Heart right ventricle (tissue), 16 donors: ENCODE data around the gene PLA2G5. TPM values are rescaled to one million over a fixed set of nuclear protein-coding genes. Genes with fewer than 3 reads are reported as not detected.

Experiments used
- ATAC-seq, 8 donors: fragments of 200-7000 bp; cut with Tn5 transposase; one replicate each; pipeline ENCODE4 v1.9.1; 2020; ENCODE audit warnings: mild to moderate bottlenecking in 8 of 8, moderate library complexity in 8 of 8, moderate number of reproducible peaks in 1 of 8
- DNase-seq, 2 donors: peaks; one replicate each; pipeline ENCODE4 v3.0.0-alpha.2; 2020
- H3K27ac ChIP-seq, 10 donors: fragments of 200-600 bp; sonication (generic) in 2 of 10; one replicate each; pipeline versions ENCODE4 v1.5.0 to v1.8.0; 2020 to 2022; ENCODE audit warnings: mild to moderate bottlenecking in 3 of 10
- H3K27me3 ChIP-seq, 7 donors: fragments of 200-600 bp; one replicate each; pipeline ENCODE4 v1.8.0; 2021 to 2022; ENCODE audit warnings: mild to moderate bottlenecking in 2 of 7
- H3K36me3 ChIP-seq, 9 donors: fragments of 200-600 bp; sonication (generic) in 1 of 9; one replicate each; pipeline versions ENCODE4 v1.5.0 to v1.8.0; 2020 to 2022; ENCODE audit warnings: mild to moderate bottlenecking in 2 of 9
- H3K4me1 ChIP-seq, 9 donors: fragments of 200-600 bp; sonication (generic) in 1 of 9; one replicate each; pipeline versions ENCODE4 v1.5.0 to v1.8.0; 2020 to 2022; ENCODE audit warnings: mild to moderate bottlenecking in 4 of 9
- H3K4me3 ChIP-seq, 10 donors: fragments of 200-600 bp; sonication (generic) in 2 of 10; one replicate each; pipeline versions ENCODE4 v1.5.0 to v1.8.0; 2020 to 2022; ENCODE audit warnings: mild to moderate bottlenecking in 7 of 10, moderate library complexity in 2 of 10
- H3K9me3 ChIP-seq, 11 donors: fragments of 200-600 bp in 10 of 11; sonication (generic) in 2 of 11; one replicate each; pipeline versions ENCODE4 v1.5.0 to v1.8.0; 2013 to 2022; ENCODE audit warnings: mild to moderate bottlenecking in 2 of 11, control low read depth in 1 of 11, moderate library complexity in 1 of 11
- CTCF ChIP-seq, 9 donors: fragments of 200-600 bp; sonication (generic) in 2 of 9; IDR thresholded peaks; one replicate each; pipeline versions ENCODE4 v1.5.0 to v1.8.0; 2021 to 2022; ENCODE audit warnings: antibody characterized with exemption in 9 of 9, mild to moderate bottlenecking in 5 of 9, moderate library complexity in 1 of 9
- WGBS, 2 donors: extraction: QIAGEN DNeasy Blood & Tissue Kit; methylation state at CpG; one replicate each; pipeline ENCODE4 v1.1.7; 2013; ENCODE audit warnings: inconsistent platforms in 1 of 2; 5-methylcytosine and 5-hydroxymethylcytosine counted together
- intact Hi-C, 10 donors: fragments of 100-400 bp; cut with DNase I; formaldehyde crosslinking; loops; one replicate each; pipeline versions ENCODE4 v1.11.1 to v1.14.2; 2022
- polyA plus RNA-seq, 2 donors: library from polyadenylated mRNA; stranded (reverse); fragments of 200-250 nt; gene quantifications; one replicate each; pipeline ENCODE4 v1.2.3, GENCODE V29; 2013
- total RNA-seq, 10 donors: library from RNA; stranded (reverse); fragmentation: NEBNext Ultra II Directional in 3 of 10; extraction: Animal tissue kit (Norgen Biotek cat#: 25700) in 3 of 10; gene quantifications; one replicate each; pipeline versions ENCODE4 v1.2.1 to v1.2.4, GENCODE V29; 2021 to 2023
- donor health status: Arrhythmogenic right ventricular cardiomyopathy.
- donor health status: ischemic (EF 13 %, LVEDD 7.1; RV severe dilation, severe dysfunction).
- donor health status: healthy with polysubstance abuse.
- donor health status: DM: no; HTN: yes; CAD: no.
- donor health status: DM: no; HTN: no; CAD: no.
- donor health status: ischemic (EF 25% LVEDD 6.9; RV normal size, moderate dysfunction).
- donor health status: ischemic (EF 25% LVEDD 5.7; RV mildly dilated, moderate dysfunction).
- donor health status: healthy.
- donor health status: DM: yes; HTN: yes; CAD: no.
- donor health status: Ischemic cardiomyopathy.
- donor health status: ischemic (EF 35%, LVEDD 5.7; RV mildly dilated, moderate dysfunction).
- donor health status: nonischemic (EF 11% LVEDD 7.7; RV severe dilation, severe dysfunction).
- donor health status: DM: yes; HTN: yes; CAD: no.
- donor health status: PGD.
- donor health status: ischemic (EF 29% LVEDD 5.4; RV normal size, mild dysfunction).
- donor health status: nonischemic (EF 23%, LVEDD 6.1; RV moderate dilation, normal function).

The PLA2G5 gene
- total and polyA plus RNA-seq, 12 donors = 31.5 to 133 (median 49.3) TPM

DNA sequence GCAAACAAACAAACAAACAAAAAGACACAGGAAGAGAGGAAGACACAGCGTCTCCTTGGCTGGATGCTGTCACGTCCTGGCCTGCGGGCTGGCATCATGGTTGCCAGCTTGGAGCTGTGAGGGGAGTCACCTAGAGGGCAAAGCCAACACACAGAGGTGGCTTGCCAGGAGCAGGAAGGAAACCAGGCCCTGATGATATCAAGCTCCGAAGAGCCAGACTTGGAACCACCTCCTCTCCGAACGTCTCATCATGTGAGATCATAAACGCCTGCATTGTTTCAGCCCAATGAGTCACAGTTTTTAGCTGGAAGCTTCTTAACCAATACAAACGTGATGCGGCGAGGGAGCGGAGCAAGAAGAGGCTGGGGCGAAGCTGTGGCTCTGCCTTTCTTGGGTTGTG, 40.7 kb downstream of the PLA2G5 start:
- no peak for TF ChIP-seq CTCF (IDR thresholded peaks at IDR 0.05)
- H3K27me3 ChIP-seq = peaks cover 0 to 29% (median 4%) of the 10 kb centered on the region in 7 donors
- intact Hi-C loops = no loop called here
- no peak overlapping the region for H3K4me3 ChIP-seq
- DNase-seq (peak in 1 of 2 donors; percentile 15), ATAC-seq (peak in 5 of 8 donors; percentile 34 to 59 (median 46))
- 55 to 70% methylated on average over 12 of the region's 12 CpGs for WGBS, 2 donors
- H3K4me1 ChIP-seq = peaks cover 0 to 12% (median 0%) of the 10 kb centered on the region in 9 donors
- no peaks in the 10 kb centered on the region for H3K9me3 ChIP-seq
- no peak overlapping the region for H3K27ac ChIP-seq
- H3K36me3 ChIP-seq = no peaks in the 10 kb centered on the region

DNA sequence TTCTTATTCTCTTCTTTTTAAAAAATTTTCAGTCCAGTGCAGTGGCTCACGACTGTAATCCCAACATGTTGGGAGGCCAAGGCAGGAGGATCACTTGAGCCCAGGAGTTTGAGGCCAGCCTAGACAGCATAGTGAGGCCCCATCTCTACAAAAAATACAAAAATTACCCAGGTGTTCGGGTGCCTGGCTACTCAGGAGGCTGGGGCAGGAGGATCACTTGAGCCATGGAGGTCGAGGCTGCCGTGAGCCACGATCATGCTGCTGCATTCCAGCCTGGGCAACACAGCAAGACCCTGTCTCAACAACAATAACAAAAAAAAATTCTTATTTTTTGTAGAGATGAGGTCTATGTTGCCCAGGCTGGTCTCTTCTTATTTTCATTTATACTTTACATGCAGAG, 41.5 kb downstream of the PLA2G5 start:
- intact Hi-C loops = no loop called here
- Histone ChIP-seq H3K27ac (no peak overlapping the region), H3K4me3 (no peak overlapping the region), H3K4me1 (peaks cover 0 to 9% (median 0%) of the 10 kb centered on the region in 9 donors), H3K36me3 (no peaks in the 10 kb centered on the region), H3K27me3 (peaks cover 0 to 29% (median 4%) of the 10 kb centered on the region in 7 donors), H3K9me3 (no peaks in the 10 kb centered on the region)
- ATAC-seq (no peak), DNase-seq (no peak)
- 91 to 95% methylated on average over 5 of the region's 5 CpGs for WGBS, 2 donors
- no peak for TF ChIP-seq CTCF (IDR thresholded peaks at IDR 0.05)

GRCh38 chr1:20112279-20113000, 42.4 kb downstream of the PLA2G5 start:
- Histone ChIP-seq H3K27me3 (peaks cover 0 to 24% (median 4%) of the 10 kb centered on the region in 7 donors), H3K4me1 (peaks cover 0 to 9% (median 0%) of the 10 kb centered on the region in 9 donors), H3K27ac (no peak overlapping the region), H3K9me3 (no peaks in the 10 kb centered on the region), H3K36me3 (no peaks in the 10 kb centered on the region), H3K4me3 (no peak overlapping the region)
- 82 to 84% methylated on average over 3 of the region's 3 CpGs for WGBS, 2 donors
- no peak for ATAC-seq
- no peak for DNase-seq
- intact Hi-C loops = no loop called here
- TF ChIP-seq CTCF (IDR thresholded peaks at IDR 0.05) = no peak

DNA sequence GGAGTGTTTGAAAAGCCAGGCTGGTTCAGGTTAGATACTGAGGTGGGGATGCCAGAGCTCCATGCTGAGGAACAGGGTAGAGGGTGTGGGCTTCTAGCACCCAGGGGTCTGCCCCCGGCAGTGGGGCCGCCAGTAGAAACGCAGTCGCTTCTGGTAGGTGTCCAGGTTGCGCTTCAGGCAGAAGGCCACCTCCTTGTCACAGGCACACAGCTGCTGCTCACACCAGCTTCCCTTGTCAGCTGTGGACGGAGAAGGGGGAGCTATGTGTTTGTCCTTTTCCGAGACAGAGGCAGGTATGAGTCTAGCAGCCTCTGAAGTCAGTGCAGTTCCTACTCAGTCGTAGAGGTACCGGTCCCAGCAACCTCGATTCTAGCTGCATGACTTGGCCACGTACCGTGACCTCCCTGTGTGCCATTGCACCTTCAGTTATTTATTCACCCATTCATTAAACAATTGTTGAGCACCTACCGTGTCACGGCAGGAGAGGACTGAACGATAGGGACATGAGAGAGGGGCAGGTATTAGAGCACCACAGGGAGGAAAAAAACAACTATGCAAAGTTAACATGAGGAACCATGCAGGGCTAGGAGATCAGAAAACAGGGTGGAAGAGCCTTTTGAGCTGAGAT, 44.1 kb downstream of the PLA2G5 start:
- ATAC-seq (no peak), DNase-seq (no peak)
- H3K4me3 ChIP-seq = no peak overlapping the region
- no peak overlapping the region for H3K27ac ChIP-seq
- H3K27me3 ChIP-seq = peaks cover 0 to 28% (median 8%) of the 10 kb centered on the region in 7 donors
- WGBS, 2 donors = 70 to 72% methylated on average over 15 of the region's 15 CpGs
- TF ChIP-seq CTCF (IDR thresholded peaks at IDR 0.05) = no peak
- peaks cover 0 to 1% (median 0%) of the 10 kb centered on the region in 9 donors for H3K4me1 ChIP-seq
- no peaks in the 10 kb centered on the region for H3K36me3 ChIP-seq
- intact Hi-C loops = no loop called here
- no peaks in the 10 kb centered on the region for H3K9me3 ChIP-seq
